ENCODE data around the gene MARCHF9.

DNA sequence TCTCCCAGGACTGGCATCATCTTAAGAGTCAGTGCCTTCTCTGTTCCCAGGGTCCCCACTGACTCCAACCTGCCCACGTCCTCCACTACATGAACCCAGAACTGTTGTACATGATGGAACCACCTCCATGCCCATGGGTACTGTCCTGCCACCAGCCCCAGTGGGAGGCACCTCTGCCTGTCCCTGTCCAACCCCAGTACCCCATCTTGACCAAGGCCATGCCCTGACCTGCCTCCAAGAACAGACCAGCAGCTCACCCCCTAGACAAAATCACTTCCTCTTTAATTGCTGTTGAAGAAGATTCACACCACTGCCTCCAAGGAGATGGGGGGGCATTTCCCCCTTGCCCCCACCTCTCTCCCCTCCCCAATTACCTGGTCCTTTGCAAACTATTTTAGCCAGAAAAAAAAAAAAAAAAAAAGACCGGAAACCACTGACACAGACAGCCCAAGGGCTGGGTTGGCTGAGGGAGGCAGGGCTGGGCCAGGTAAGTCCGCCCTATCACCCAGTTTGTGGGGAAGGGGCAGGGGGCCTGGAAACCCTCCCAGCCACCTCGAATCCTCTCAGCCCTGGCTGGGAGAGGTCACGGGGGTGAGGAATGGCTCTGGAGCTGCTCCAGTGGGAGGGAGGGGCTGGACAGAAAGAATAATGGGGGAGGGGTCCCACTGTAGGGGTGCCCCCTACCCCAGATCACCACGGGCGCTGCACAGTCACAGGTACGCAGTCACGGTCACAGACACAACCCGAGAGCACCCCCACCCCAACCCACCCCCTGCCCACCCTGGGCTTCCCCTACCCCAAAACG, 29.8 kb upstream of the MARCHF9 start:
- TF ChIP-seq ZNF396 (CRISPR knock-in tag; IDR thresholded peaks at IDR 0.05; ENCODE audit: borderline replicate concordance) (no peak), ZNF416 (CRISPR knock-in tag; IDR thresholded peaks at IDR 0.05) (no peak), NFATC4 (CRISPR knock-in tag; IDR thresholded peaks at IDR 0.05) (no peak), FOXJ3 (CRISPR knock-in tag; IDR thresholded peaks at IDR 0.05; ENCODE audit: borderline replicate concordance) (no peak), ZNF263 (CRISPR knock-in tag; IDR thresholded peaks at IDR 0.05; ENCODE audit: low read depth) (no peak)
- TF ChIP-seq, protein P1, sequence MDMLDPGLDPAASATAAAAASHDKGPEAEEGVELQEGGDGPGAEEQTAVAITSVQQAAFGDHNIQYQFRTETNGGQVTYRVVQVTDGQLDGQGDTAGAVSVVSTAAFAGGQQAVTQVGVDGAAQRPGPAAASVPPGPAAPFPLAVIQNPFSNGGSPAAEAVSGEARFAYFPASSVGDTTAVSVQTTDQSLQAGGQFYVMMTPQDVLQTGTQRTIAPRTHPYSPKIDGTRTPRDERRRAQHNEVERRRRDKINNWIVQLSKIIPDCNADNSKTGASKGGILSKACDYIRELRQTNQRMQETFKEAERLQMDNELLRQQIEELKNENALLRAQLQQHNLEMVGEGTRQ (CRISPR knock-in tag; IDR thresholded peaks at IDR 0.05), result no peak
- TF ChIP-seq, protein P2, sequence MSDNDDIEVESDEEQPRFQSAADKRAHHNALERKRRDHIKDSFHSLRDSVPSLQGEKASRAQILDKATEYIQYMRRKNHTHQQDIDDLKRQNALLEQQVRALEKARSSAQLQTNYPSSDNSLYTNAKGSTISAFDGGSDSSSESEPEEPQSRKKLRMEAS (CRISPR knock-in tag; IDR thresholded peaks at IDR 0.05), result no peak
- TF ChIP-seq, protein P3, sequence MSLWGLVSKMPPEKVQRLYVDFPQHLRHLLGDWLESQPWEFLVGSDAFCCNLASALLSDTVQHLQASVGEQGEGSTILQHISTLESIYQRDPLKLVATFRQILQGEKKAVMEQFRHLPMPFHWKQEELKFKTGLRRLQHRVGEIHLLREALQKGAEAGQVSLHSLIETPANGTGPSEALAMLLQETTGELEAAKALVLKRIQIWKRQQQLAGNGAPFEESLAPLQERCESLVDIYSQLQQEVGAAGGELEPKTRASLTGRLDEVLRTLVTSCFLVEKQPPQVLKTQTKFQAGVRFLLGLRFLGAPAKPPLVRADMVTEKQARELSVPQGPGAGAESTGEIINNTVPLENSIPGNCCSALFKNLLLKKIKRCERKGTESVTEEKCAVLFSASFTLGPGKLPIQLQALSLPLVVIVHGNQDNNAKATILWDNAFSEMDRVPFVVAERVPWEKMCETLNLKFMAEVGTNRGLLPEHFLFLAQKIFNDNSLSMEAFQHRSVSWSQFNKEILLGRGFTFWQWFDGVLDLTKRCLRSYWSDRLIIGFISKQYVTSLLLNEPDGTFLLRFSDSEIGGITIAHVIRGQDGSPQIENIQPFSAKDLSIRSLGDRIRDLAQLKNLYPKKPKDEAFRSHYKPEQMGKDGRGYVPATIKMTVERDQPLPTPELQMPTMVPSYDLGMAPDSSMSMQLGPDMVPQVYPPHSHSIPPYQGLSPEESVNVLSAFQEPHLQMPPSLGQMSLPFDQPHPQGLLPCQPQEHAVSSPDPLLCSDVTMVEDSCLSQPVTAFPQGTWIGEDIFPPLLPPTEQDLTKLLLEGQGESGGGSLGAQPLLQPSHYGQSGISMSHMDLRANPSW (CRISPR knock-in tag; conservative IDR thresholded peaks at IDR 0.05; ENCODE audit: low read depth), result no peak
- TF ChIP-seq, protein P4, sequence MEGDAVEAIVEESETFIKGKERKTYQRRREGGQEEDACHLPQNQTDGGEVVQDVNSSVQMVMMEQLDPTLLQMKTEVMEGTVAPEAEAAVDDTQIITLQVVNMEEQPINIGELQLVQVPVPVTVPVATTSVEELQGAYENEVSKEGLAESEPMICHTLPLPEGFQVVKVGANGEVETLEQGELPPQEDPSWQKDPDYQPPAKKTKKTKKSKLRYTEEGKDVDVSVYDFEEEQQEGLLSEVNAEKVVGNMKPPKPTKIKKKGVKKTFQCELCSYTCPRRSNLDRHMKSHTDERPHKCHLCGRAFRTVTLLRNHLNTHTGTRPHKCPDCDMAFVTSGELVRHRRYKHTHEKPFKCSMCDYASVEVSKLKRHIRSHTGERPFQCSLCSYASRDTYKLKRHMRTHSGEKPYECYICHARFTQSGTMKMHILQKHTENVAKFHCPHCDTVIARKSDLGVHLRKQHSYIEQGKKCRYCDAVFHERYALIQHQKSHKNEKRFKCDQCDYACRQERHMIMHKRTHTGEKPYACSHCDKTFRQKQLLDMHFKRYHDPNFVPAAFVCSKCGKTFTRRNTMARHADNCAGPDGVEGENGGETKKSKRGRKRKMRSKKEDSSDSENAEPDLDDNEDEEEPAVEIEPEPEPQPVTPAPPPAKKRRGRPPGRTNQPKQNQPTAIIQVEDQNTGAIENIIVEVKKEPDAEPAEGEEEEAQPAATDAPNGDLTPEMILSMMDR (IDR thresholded peaks at IDR 0.05), result no peak
